ENCODE results near the gene ITGA5.

- TF ChIP-seq CTCF (optimal IDR thresholded peaks at IDR 0.05 in 1 of 3, IDR thresholded peaks at IDR 0.05 in 1 of 3, conservative IDR thresholded peaks at IDR 0.05 in 1 of 3; ENCODE audit: extremely low read depth in 1 of 3, insufficient read depth in 2 of 3, low read length in 3 of 3) (no peak), EZH2 (IDR thresholded peaks at IDR 0.05; ENCODE audit: low read length) (no peak)
Measured at GRCh38 chr12:54383041-54383609, 35.9 kb downstream of the ITGA5 start.
